HFF-Myc (cell line): ENCODE measurements around the gene BRINP3.

ENCODE experiments used
- DNase-seq: peaks from one replicate; pipeline ENCODE4 v3.0.0-alpha.2; 2011; ENCODE audit warnings: low read depth; ENCODE audit errors: extremely low read depth
- H3K4me3 ChIP-seq: replicated peaks from 2 replicates; pipeline ENCODE4 v1.5.1; 2011; ENCODE audit warnings: low read depth, mild to moderate bottlenecking, control low read depth, low read length
- CTCF ChIP-seq: IDR thresholded peaks from 2 replicates; pipeline ENCODE4 v1.5.1; 2012; ENCODE audit warnings: mild to moderate bottlenecking, low read depth, low read length, control low read depth; ENCODE audit errors: missing control alignments

The BRINP3 gene

GRCh38 chr1:190323530-190323929, 154.1 kb downstream of the BRINP3 start:
- no peak for TF ChIP-seq CTCF
- no peak overlapping the region for H3K4me3 ChIP-seq
- DNase-seq: no peak

- no peak overlapping the region for H3K4me3 ChIP-seq
- no peak for TF ChIP-seq CTCF
- DNase-seq: no peak
Measured at GRCh38 chr1:190322274-190322673, 155.4 kb downstream of the BRINP3 start.

GRCh38 chr1:190320952-190321351, 156.7 kb downstream of the BRINP3 start:
- no peak for DNase-seq
- TF ChIP-seq CTCF: no peak
- no peak overlapping the region for H3K4me3 ChIP-seq

- DNase-seq: no peak
- TF ChIP-seq CTCF: no peak
- no peak overlapping the region for H3K4me3 ChIP-seq
Measured at GRCh38 chr1:190312763-190313162, 164.9 kb downstream of the BRINP3 start.

- no peak for DNase-seq
Measured at GRCh38 chr1:190303501-190303900, 174.2 kb downstream of the BRINP3 start.

GRCh38 chr1:190296453-190296852, 181.2 kb downstream of the BRINP3 start:
- no peak for DNase-seq
- no peak overlapping the region for H3K4me3 ChIP-seq
- TF ChIP-seq CTCF: no peak

More at GRCh38 chr1:190303501-190303900, 174.2 kb downstream of the BRINP3 start:
- no peak overlapping the region for H3K4me3 ChIP-seq
- TF ChIP-seq CTCF: no peak

GRCh38 chr1:190289897-190290296, 187.8 kb downstream of the BRINP3 start:
- DNase-seq: no peak
- no peak overlapping the region for H3K4me3 ChIP-seq
- no peak for TF ChIP-seq CTCF
